ENCODE measurements around the gene DNAJB12.
"Not testable (repeated sequence)": the region's sequence is repeated elsewhere in the genome, so short reads cannot be mapped to it uniquely, and the experiment has no call there.

The DNAJB12 gene

GRCh38 chr10:72330069-72330426 lies 24.7 kb downstream of the DNAJB12 start:
- no peak for DNase-seq

- no peak for DNase-seq
Measured at GRCh38 chr10:72329290-72330068, 25.2 kb downstream of the DNAJB12 start.

- no peak for DNase-seq
Measured at GRCh38 chr10:72328829-72329204, 25.9 kb downstream of the DNAJB12 start.

GRCh38 chr10:72328045-72328828 lies 26.5 kb downstream of the DNAJB12 start:
- no peak for DNase-seq

GRCh38 chr10:72326665-72327603 lies 27.8 kb downstream of the DNAJB12 start:
- DNase-seq = peak; percentile 88

- DNase-seq = not testable (repeated sequence)
Measured at GRCh38 chr10:72325243-72326175, 29.2 kb downstream of the DNAJB12 start.

- DNase-seq = no peak
Measured at GRCh38 chr10:72323771-72324191, 30.9 kb downstream of the DNAJB12 start.

GRCh38 chr10:72323108-72323749 lies 31.5 kb downstream of the DNAJB12 start:
- DNase-seq = no peak

GRCh38 chr10:72322280-72323058 lies 32.2 kb downstream of the DNAJB12 start:
- peak; percentile 81 for DNase-seq

GRCh38 chr10:72322030-72322279 lies 32.8 kb downstream of the DNAJB12 start:
- no peak for DNase-seq

GRCh38 chr10:72321248-72322029 lies 33.3 kb downstream of the DNAJB12 start:
- DNase-seq = no peak

- peak; percentile 86 for DNase-seq
Measured at GRCh38 chr10:72320676-72321247, 34.0 kb downstream of the DNAJB12 start.

- DNase-seq = peak; percentile 95
Measured at GRCh38 chr10:72319416-72320254, 35.1 kb downstream of the DNAJB12 start.

- DNase-seq = no peak
Measured at GRCh38 chr10:72318418-72319262, 36.1 kb downstream of the DNAJB12 start.

GRCh38 chr10:72316748-72317435 lies 37.8 kb downstream of the DNAJB12 start:
- peak; percentile 78 for DNase-seq

- DNase-seq = no peak
Measured at GRCh38 chr10:72316386-72316700, 38.4 kb downstream of the DNAJB12 start.
